ENCODE measurements around the gene ZNF592. TPM values are rescaled to one million over a fixed set of nuclear protein-coding genes. Genes with fewer than 3 reads are reported as not detected.
A peak's percentile ranks its signal among the peaks of the same experiment; 100 is the strongest.

The ZNF592 gene
- total and polyA plus RNA-seq, 2 of the 13 experiments (the other 11 are each of a cell fraction or from before 2014, with no cell fraction given) = 8.2 to 9.8 TPM

DNA sequence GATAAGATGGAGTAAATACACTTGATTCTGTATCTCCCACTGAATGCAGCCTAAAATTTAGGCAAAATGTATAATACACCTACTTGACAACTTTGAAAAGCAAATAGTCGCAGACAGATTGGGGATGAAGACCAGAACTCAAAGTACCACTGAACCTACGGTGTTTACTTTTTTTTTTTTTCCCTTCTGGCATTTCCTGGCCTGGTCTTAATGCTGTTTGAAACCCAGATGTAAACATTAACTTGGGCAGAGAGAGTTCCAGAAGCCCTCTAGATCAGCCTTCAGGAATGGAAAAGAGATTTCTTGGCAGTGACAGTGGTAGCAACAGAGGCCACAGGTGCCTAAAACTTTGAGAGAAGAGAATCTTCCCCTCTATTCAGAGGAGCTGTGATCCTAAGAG is 96.6 kb downstream of the ZNF592 start (continued):
- TF ChIP-seq, protein P1, sequence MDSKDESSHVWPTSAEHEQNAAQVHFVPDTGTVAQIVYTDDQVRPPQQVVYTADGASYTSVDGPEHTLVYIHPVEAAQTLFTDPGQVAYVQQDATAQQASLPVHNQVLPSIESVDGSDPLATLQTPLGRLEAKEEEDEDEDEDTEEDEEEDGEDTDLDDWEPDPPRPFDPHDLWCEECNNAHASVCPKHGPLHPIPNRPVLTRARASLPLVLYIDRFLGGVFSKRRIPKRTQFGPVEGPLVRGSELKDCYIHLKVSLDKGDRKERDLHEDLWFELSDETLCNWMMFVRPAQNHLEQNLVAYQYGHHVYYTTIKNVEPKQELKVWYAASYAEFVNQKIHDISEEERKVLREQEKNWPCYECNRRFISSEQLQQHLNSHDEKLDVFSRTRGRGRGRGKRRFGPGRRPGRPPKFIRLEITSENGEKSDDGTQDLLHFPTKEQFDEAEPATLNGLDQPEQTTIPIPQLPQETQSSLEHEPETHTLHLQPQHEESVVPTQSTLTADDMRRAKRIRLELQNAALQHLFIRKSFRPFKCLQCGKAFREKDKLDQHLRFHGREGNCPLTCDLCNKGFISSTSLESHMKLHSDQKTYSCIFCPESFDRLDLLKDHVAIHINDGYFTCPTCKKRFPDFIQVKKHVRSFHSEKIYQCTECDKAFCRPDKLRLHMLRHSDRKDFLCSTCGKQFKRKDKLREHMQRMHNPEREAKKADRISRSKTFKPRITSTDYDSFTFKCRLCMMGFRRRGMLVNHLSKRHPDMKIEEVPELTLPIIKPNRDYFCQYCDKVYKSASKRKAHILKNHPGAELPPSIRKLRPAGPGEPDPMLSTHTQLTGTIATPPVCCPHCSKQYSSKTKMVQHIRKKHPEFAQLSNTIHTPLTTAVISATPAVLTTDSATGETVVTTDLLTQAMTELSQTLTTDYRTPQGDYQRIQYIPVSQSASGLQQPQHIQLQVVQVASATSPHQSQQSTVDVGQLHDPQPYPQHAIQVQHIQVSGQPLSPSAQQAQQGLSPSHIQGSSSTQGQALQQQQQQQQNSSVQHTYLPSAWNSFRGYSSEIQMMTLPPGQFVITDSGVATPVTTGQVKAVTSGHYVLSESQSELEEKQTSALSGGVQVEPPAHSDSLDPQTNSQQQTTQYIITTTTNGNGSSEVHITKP (CRISPR knock-in tag; IDR thresholded peaks at IDR 0.05; ENCODE audit: low read depth) = no peak
- no peak for TF ChIP-seq CENPX (CRISPR knock-in tag; IDR thresholded peaks at IDR 0.05)
- no peak for TF ChIP-seq ZNF878 (CRISPR knock-in tag; IDR thresholded peaks at IDR 0.05)
- TF ChIP-seq HOXA3 (CRISPR knock-in tag; IDR thresholded peaks at IDR 0.05) = no peak
- TF ChIP-seq, protein P2, sequence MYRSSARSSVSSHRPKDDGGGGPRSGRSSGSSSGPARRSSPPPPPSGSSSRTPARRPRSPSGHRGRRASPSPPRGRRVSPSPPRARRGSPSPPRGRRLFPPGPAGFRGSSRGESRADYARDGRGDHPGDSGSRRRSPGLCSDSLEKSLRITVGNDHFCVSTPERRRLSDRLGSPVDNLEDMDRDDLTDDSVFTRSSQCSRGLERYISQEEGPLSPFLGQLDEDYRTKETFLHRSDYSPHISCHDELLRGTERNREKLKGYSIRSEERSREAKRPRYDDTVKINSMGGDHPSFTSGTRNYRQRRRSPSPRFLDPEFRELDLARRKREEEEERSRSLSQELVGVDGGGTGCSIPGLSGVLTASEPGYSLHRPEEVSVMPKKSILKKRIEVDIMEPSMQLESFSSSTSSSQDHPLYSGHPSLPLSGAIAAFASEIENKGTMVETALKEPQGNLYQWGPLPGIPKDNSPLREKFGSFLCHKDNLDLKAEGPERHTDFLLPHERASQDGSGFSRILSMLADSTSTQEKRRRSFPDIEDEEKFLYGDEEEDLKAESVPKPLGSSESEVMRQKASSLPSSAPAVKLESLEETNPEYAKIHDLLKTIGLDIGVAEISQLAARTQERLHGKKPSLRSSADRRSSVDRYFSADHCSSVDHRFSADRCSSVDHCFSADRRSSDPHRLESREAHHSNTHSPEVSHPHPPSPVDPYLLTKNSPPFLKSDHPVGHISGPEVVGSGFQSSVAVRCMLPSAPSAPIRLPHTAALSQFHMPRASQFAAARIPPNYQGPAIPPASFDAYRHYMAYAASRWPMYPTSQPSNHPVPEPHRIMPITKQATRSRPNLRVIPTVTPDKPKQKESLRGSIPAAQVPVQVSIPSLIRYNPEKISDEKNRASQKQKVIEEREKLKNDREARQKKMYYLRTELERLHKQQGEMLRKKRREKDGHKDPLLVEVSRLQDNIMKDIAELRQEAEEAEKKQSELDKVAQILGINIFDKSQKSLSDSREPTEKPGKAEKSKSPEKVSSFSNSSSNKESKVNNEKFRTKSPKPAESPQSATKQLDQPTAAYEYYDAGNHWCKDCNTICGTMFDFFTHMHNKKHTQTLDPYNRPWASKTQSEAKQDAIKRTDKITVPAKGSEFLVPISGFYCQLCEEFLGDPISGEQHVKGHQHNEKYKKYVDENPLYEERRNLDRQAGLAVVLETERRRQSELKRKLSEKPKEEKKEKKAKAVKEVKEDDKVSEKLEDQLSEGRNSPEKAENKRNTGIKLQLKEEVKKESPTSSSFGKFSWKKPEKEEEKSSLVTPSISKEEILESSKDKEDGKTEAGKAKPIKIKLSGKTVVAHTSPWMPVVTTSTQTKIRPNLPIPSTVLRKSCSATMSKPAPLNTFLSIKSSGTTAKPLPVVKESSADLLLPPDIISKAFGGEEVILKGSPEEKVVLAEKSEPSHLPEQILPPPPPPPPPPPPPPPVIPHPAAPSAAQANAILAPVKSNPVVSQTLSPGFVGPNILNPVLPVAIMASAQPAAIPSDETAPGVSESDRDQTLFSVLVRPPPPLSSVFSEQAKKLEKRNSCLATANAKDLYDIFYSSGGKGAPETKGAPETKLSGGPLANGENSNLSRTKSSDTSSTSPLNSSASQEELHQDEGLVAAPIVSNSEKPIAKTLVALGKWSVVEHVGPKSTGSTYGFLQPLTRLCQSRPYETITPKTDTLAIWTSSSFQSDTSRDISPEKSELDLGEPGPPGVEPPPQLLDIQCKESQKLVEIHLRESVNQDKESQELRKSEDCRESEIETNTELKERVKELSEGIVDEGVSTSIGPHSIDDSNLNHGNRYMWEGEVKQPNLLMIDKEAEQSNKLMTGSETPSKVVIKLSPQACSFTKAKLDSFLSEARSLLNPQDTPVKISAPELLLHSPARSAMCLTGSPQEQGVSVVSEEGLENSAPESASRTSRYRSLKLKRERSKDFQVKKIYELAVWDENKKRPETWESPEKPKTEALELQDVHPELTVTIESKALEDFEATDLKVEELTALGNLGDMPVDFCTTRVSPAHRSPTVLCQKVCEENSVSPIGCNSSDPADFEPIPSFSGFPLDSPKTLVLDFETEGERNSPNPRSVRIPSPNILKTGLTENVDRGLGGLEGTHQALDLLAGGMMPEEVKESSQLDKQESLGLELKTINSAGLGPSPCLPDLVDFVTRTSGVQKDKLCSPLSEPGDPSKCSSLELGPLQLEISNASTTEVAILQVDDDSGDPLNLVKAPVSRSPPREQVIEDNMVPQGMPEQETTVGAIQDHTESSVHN (CRISPR knock-in tag; IDR thresholded peaks at IDR 0.05) = no peak
- TF ChIP-seq, protein P3, sequence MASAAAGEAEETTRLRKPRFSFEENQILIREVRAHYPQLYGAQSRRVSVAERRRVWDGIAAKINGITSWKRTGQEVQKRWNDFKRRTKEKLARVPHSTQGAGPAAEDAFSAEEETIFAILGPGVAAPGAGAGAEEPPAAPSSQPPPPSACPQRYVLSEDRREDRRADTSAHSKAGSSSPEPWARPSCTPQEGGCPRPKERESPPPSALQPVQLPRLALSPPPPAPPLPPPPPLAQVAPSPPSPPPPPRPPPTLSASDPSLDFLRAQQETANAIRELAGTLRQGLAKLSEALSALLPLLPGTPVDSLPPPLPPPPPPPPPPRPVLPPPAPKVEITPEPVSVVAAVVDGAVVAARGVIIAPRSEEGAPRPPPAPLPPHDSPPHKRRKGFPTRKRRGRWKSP (CRISPR knock-in tag; IDR thresholded peaks at IDR 0.05) = no peak
- TF ChIP-seq, protein P4, sequence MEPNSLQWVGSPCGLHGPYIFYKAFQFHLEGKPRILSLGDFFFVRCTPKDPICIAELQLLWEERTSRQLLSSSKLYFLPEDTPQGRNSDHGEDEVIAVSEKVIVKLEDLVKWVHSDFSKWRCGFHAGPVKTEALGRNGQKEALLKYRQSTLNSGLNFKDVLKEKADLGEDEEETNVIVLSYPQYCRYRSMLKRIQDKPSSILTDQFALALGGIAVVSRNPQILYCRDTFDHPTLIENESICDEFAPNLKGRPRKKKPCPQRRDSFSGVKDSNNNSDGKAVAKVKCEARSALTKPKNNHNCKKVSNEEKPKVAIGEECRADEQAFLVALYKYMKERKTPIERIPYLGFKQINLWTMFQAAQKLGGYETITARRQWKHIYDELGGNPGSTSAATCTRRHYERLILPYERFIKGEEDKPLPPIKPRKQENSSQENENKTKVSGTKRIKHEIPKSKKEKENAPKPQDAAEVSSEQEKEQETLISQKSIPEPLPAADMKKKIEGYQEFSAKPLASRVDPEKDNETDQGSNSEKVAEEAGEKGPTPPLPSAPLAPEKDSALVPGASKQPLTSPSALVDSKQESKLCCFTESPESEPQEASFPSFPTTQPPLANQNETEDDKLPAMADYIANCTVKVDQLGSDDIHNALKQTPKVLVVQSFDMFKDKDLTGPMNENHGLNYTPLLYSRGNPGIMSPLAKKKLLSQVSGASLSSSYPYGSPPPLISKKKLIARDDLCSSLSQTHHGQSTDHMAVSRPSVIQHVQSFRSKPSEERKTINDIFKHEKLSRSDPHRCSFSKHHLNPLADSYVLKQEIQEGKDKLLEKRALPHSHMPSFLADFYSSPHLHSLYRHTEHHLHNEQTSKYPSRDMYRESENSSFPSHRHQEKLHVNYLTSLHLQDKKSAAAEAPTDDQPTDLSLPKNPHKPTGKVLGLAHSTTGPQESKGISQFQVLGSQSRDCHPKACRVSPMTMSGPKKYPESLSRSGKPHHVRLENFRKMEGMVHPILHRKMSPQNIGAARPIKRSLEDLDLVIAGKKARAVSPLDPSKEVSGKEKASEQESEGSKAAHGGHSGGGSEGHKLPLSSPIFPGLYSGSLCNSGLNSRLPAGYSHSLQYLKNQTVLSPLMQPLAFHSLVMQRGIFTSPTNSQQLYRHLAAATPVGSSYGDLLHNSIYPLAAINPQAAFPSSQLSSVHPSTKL (CRISPR knock-in tag; IDR thresholded peaks at IDR 0.05) = peak; percentile 56
- no peak for TF ChIP-seq ZNF121 (CRISPR knock-in tag; IDR thresholded peaks at IDR 0.05)
- no peak for TF ChIP-seq ZNF839 (CRISPR knock-in tag; IDR thresholded peaks at IDR 0.05; ENCODE audit: borderline replicate concordance)
- no peak for TF ChIP-seq TOPORS (CRISPR knock-in tag; IDR thresholded peaks at IDR 0.05)
- TF ChIP-seq KMT2B (CRISPR knock-in tag; IDR thresholded peaks at IDR 0.05) = no peak
- TF ChIP-seq ZNF205 (CRISPR knock-in tag; IDR thresholded peaks at IDR 0.05) = no peak
- TF ChIP-seq HIVEP1 (CRISPR knock-in tag; IDR thresholded peaks at IDR 0.05) = no peak
